ENCODE results near the gene STPG2. TPM values are rescaled to one million over a fixed set of nuclear protein-coding genes. Genes with fewer than 3 reads are reported as not detected.

Gene STPG2
- total and polyA plus RNA-seq, 2 of the 4 experiments (the other 2 are of a cell fraction) = not detected

GRCh38 chr4:97911236-97911906, 231.9 kb downstream of the STPG2 start:
- no peak overlapping the region for H3K4ac ChIP-seq (ENCODE audit: low read depth, low read length)
- no peak overlapping the region for H3K18ac ChIP-seq (ENCODE audit: low read depth, low read length)
- H3K79me1 ChIP-seq (ENCODE audit: low read depth in 1 of 2, low read length in 2 of 2) = no peaks in the 10 kb centered on the region
- H3K9me1 ChIP-seq (ENCODE audit: insufficient read depth, low read length) = no peaks in the 10 kb centered on the region
- H2BK15ac ChIP-seq (ENCODE audit: low read depth, low read length) = no peak overlapping the region
- no peak overlapping the region for H3K4me2 ChIP-seq (ENCODE audit: low read depth, low read length)
- H2AK9ac ChIP-seq (replicated peaks; ENCODE audit: low read depth, low read length, poor library complexity) = no peak overlapping the region
- H3K14ac ChIP-seq (replicated peaks; ENCODE audit: low read depth, low read length) = no peak overlapping the region
- no peaks in the 10 kb centered on the region for H3K36me3 ChIP-seq (ENCODE audit: control insufficient read depth, insufficient read depth, low read length)
- intact Hi-C loops (cut with micrococcal nuclease) (no loop called here), dilution Hi-C loops (cut with HindIII; ENCODE audit: low sequenced_read_pairs, unreplicated experiment) (no loop called here), in situ Hi-C loops (cut with MboI; ENCODE audit: low sequenced_read_pairs) (no loop called here)
- peaks cover 14% of the 10 kb centered on the region for H3K9me3 ChIP-seq (ENCODE audit: control insufficient read depth, insufficient read depth, low read length)
- no peak overlapping the region for H3K56ac ChIP-seq (ENCODE audit: extremely low read depth, insufficient read depth, low read length)
- no peaks in the 10 kb centered on the region for H4K20me1 ChIP-seq (ENCODE audit: insufficient read depth, low read length)
- ChIA-PET POLR2A (ENCODE audit: unreplicated experiment) (no interaction called here), CTCF (no interaction called here)
- H3K23ac ChIP-seq (ENCODE audit: low read depth, low read length) = no peak overlapping the region
- H4K5ac ChIP-seq (ENCODE audit: low read depth, low read length) = no peak overlapping the region
- H3K27me3 ChIP-seq (ENCODE audit: control insufficient read depth, insufficient read depth, low read length) = no peaks in the 10 kb centered on the region
- no peak overlapping the region for H2BK20ac ChIP-seq (ENCODE audit: low read depth, low read length)
- no peak overlapping the region for H3K9ac ChIP-seq (ENCODE audit: low read depth, low read length)
- no peaks in the 10 kb centered on the region for H3K4me1 ChIP-seq (ENCODE audit: control insufficient read depth, insufficient read depth, low read length)
- no peak overlapping the region for H4K91ac ChIP-seq (ENCODE audit: insufficient read depth, low read depth, low read length)
- ATAC-seq (ENCODE audit: low read depth) (no peak), DNase-seq (no peak)
- BruUV-seq (replicated peaks) = no TSS peak
- no peak overlapping the region for H2AK5ac ChIP-seq (ENCODE audit: low read depth, low read length)
- H2BK120ac ChIP-seq (ENCODE audit: low read depth, low read length) = no peak overlapping the region
- no peak overlapping the region for H4K8ac ChIP-seq (ENCODE audit: low read depth in 2 of 2, low read length in 2 of 2)
- no peak overlapping the region for H2BK5ac ChIP-seq (ENCODE audit: low read depth, low read length, poor library complexity, severe bottlenecking)
- 50% methylated on average over 3 of the region's 14 CpGs; no CpG with 5 or more reads in 1 of the 2 experiments for WGBS, 2 experiments (ENCODE audit: extremely low coverage in 2 of 2, insufficient read length in 1 of 2)
- H2AFZ ChIP-seq (replicated peaks; ENCODE audit: low read length, poor library complexity) = no peak overlapping the region
- H3K27ac ChIP-seq (ENCODE audit: insufficient read depth, low read length) = no peak overlapping the region
- no peak overlapping the region for H3K4me3 ChIP-seq (ENCODE audit: insufficient read depth, low read depth, low read length)
- TF ChIP-seq CHD1 (IDR thresholded peaks at IDR 0.05; ENCODE audit: low read depth, low read length) (no peak), USF2 (IDR thresholded peaks at IDR 0.05; ENCODE audit: low read depth, low read length) (no peak), RFX5 (IDR thresholded peaks at IDR 0.05; ENCODE audit: low read depth, low read length) (no peak), MAZ (IDR thresholded peaks at IDR 0.05; ENCODE audit: borderline replicate concordance, low read depth, low read length) (no peak), RAD21 (IDR thresholded peaks at IDR 0.05; ENCODE audit: low read length) (no peak), RCOR1 (IDR thresholded peaks at IDR 0.05; ENCODE audit: insufficient replicate concordance, low read length) (no peak), CEBPB (IDR thresholded peaks at IDR 0.05; ENCODE audit: low read depth, low read length) (no peak), MXI1 (IDR thresholded peaks at IDR 0.05; ENCODE audit: borderline replicate concordance, low read depth, low read length) (no peak), BHLHE40 (IDR thresholded peaks at IDR 0.05; ENCODE audit: low read depth, low read length) (no peak), FOS (IDR thresholded peaks at IDR 0.05; ENCODE audit: low read depth, low read length) (no peak), POLR2A (IDR thresholded peaks at IDR 0.05; ENCODE audit: low read depth, low read length) (no peak), CTCF (conservative IDR thresholded peaks at IDR 0.05; ENCODE audit: low read depth, low read length) (no peak), NFE2L2 (IDR thresholded peaks at IDR 0.05; ENCODE audit: low read depth, low read length) (no peak), SMC3 (IDR thresholded peaks at IDR 0.05; ENCODE audit: low read depth, low read length) (no peak), ELK1 (IDR thresholded peaks at IDR 0.05; ENCODE audit: borderline replicate concordance, low read depth, low read length) (no peak), MAFK (IDR thresholded peaks at IDR 0.05; ENCODE audit: low read depth, low read length) (no peak)
